Endothelial cell of umbilical vein (primary cell): Measurements from ENCODE around the gene C1orf105. TPM values are rescaled to one million over a fixed set of nuclear protein-coding genes. Genes with fewer than 3 reads are reported as not detected.

Source experiments
- BruUV-seq: library from RNA; stranded (reverse); fragments of 400-500 nt; replicated peaks from 2 replicates; lab custom pipeline; 2021; lab: Mats Ljungman, UMichigan
- CTCF ChIA-PET: fragments of 300-600, 350-600 bp; sonication (Branson Sonifier 250); formaldehyde crosslinking; loops from one replicate; lab custom pipeline; 2021; ENCODE audit warnings: antibody characterized with exemption, inconsistent platforms; lab: Charles Lee
- POLR2A ChIA-PET: fragments of 300-600, 350-600 bp; sonication (Branson Sonifier 250); formaldehyde crosslinking; loops from one replicate; lab custom pipeline; 2021; ENCODE audit warnings: antibody characterized with exemption, inconsistent platforms; lab: Charles Lee
- DNase-seq: peaks from one replicate; pipeline ENCODE4 v3.0.0-alpha.2; 2011; ENCODE audit warnings: low read depth, low spot score
- FAIRE-seq: peaks from 2 replicates; lab custom pipeline; 2011; peaks lifted over from hg19 to GRCh38; lab: Jason Lieb, UNC
- H2AFZ ChIP-seq: 2 replicates; pipeline ENCODE4 v1.6.0; 2012; ENCODE audit warnings: low read depth, low read length, control low read depth, inconsistent platforms
- H3K27ac ChIP-seq: 2 replicates; pipeline ENCODE4 v1.5.1; 2011; ENCODE audit warnings: low read depth, mild to moderate bottlenecking, control low read depth, low read length, moderate library complexity; ENCODE audit not compliant: insufficient read depth
- H3K27me3 ChIP-seq, 2 experiments: 2 replicates each; pipeline versions ENCODE4 v1.6.0 to v1.6.1; 2011; ENCODE audit warnings: low read length in 2 of 2, mixed read lengths in 1 of 2; ENCODE audit not compliant: control insufficient read depth in 2 of 2, insufficient read depth in 2 of 2
- H3K36me3 ChIP-seq, 2 experiments: 2 replicates in 1 of 2; 3 replicates in 1 of 2; pipeline ENCODE4 v1.5.1; 2011; ENCODE audit warnings: low read length in 2 of 2, mild to moderate bottlenecking in 1 of 2, moderate library complexity in 1 of 2; ENCODE audit not compliant: control insufficient read depth in 2 of 2, insufficient read depth in 2 of 2; ENCODE audit errors: extremely low read depth in 1 of 2
- H3K4me1 ChIP-seq: 3 replicates; pipeline ENCODE4 v1.5.1; 2011; ENCODE audit warnings: mild to moderate bottlenecking, low read length; ENCODE audit not compliant: control insufficient read depth, insufficient read depth; ENCODE audit errors: extremely low read depth
- H3K4me2 ChIP-seq: 2 replicates; pipeline ENCODE4 v1.6.1; 2011; ENCODE audit warnings: low read length, control low read depth, mixed read lengths; ENCODE audit not compliant: insufficient read depth
- H3K4me3 ChIP-seq, 3 experiments: fragments of 200-600 bp in 1 of 3; sonication (generic), shearing (Covaris generic) in 1 of 3; replicated peaks in 1 of 3; 2 replicates each; pipeline ENCODE4 v1.5.1; 2011 to 2016; ENCODE audit warnings: control low read depth in 3 of 3, low read length in 3 of 3, mild to moderate bottlenecking in 2 of 3, inconsistent platforms in 1 of 3, low read depth in 1 of 3, moderate library complexity in 1 of 3; ENCODE audit not compliant: insufficient read depth in 1 of 3
- H3K79me2 ChIP-seq: 2 replicates; pipeline ENCODE4 v1.6.0; 2012; ENCODE audit warnings: low read length, inconsistent platforms; ENCODE audit not compliant: control insufficient read depth, insufficient read depth
- H3K9ac ChIP-seq: replicated peaks from 2 replicates; pipeline ENCODE3; 2011; ENCODE audit warnings: low read length, control low read depth; ENCODE audit not compliant: insufficient read depth; ENCODE audit errors: extremely low read depth
- H3K9me1 ChIP-seq: replicated peaks from 3 replicates; pipeline ENCODE4 v1.6.0; 2011; ENCODE audit warnings: mild to moderate bottlenecking, low read length; ENCODE audit not compliant: control insufficient read depth, insufficient read depth; ENCODE audit errors: extremely low read depth
- H3K9me3 ChIP-seq: replicated peaks from 2 replicates; pipeline ENCODE4 v1.5.1; 2012; ENCODE audit warnings: low read length, inconsistent platforms; ENCODE audit not compliant: control insufficient read depth, insufficient read depth
- H4K20me1 ChIP-seq: replicated peaks from 2 replicates; pipeline ENCODE3; 2011; ENCODE audit warnings: mild to moderate bottlenecking, low read length; ENCODE audit not compliant: control insufficient read depth, insufficient read depth; ENCODE audit errors: extremely low read depth
- CTCF ChIP-seq, 2 donors: IDR thresholded peaks; 1 replicate in 1 of 2; 2 replicates in 1 of 2; pipeline ENCODE4 v1.5.1; 2011; ENCODE audit warnings: low read length in 2 of 2, mild to moderate bottlenecking in 2 of 2, moderate library complexity in 2 of 2, control low read depth in 1 of 2, inconsistent platforms in 1 of 2, low read depth in 1 of 2; ENCODE audit not compliant: insufficient read depth in 1 of 2; ENCODE audit errors: extremely low read depth in 1 of 2
- EZH2 ChIP-seq: IDR thresholded peaks from 2 replicates; pipeline ENCODE4 v1.6.1; 2012; ENCODE audit warnings: borderline replicate concordance, low read depth, mild to moderate bottlenecking, moderate library complexity, low read length, inconsistent platforms; ENCODE audit not compliant: severe bottlenecking
- FOS ChIP-seq: IDR thresholded peaks from 2 replicates; pipeline ENCODE4 v1.6.1; 2011; ENCODE audit warnings: mild to moderate bottlenecking, low read length, moderate library complexity, borderline replicate concordance; ENCODE audit not compliant: insufficient read depth
- GATA2 ChIP-seq: IDR thresholded peaks from 2 replicates; pipeline ENCODE4 v1.7.0; 2011; ENCODE audit warnings: low read depth, mild to moderate bottlenecking, moderate library complexity, mixed read lengths, low read length; ENCODE audit not compliant: insufficient read length, insufficient read depth
- JUN ChIP-seq: IDR thresholded peaks from 2 replicates; pipeline ENCODE4 v1.6.1; 2011; ENCODE audit warnings: borderline replicate concordance, low read depth; ENCODE audit not compliant: insufficient read length, insufficient read depth
- MYC ChIP-seq: IDR thresholded peaks from one replicate; pipeline ENCODE4 v1.6.1; 2011; ENCODE audit warnings: mild to moderate bottlenecking, low read depth, low read length
- POLR2A ChIP-seq: IDR thresholded peaks from 2 replicates; pipeline ENCODE4 v1.6.1; 2012; ENCODE audit warnings: low read depth, mild to moderate bottlenecking, control low read depth, low read length
- POLR2AphosphoS5 ChIP-seq: IDR thresholded peaks from 2 replicates; pipeline ENCODE4 v1.6.1; 2012; ENCODE audit warnings: low read depth, mild to moderate bottlenecking, control low read depth, low read length, moderate library complexity; ENCODE audit not compliant: insufficient read depth
- dilution Hi-C: fragments of 300-500 bp; cut with MboI; formaldehyde crosslinking; loops from one replicate; pipeline ENCODE4 v1.15.0; 2019; ENCODE audit warnings: low sequenced_read_pairs; ENCODE audit not compliant: extremely low pct_ligation_motif_present
- intact Hi-C: fragments of 100-400 bp; cut with micrococcal nuclease; formaldehyde crosslinking; loops from one replicate; pipeline ENCODE4 v1.10.0; 2022
- polyA plus RNA-seq, 4 experiments: library from polyadenylated mRNA; depleted of rRNA in 3 of 4; stranded (reverse) in 3 of 4; unstranded in 1 of 4; fragments of >200 nt; gene quantifications; 2 replicates each; pipeline versions ENCODE4 v1.2.1 to v1.2.3, GENCODE V29; 2011 to 2012; ENCODE audit warnings: missing spikeins in 1 of 4
- total RNA-seq: library from RNA; stranded (reverse); gene quantifications from 2 replicates; pipeline ENCODE4 v1.2.3, GENCODE V29; 2021
- TF ChIP-seq, protein P1 (sequence below): IDR thresholded peaks from 2 replicates; pipeline ENCODE4 v1.6.1; 2011; ENCODE audit not compliant: insufficient read depth, insufficient read length

Gene C1orf105
- total and polyA plus RNA-seq, 2 donors (not counting 3 experiments of a cell fraction or from before 2014, with no cell fraction given): not detected

GRCh38 chr1:172484252-172484651 is 63.8 kb downstream of the C1orf105 start:
- H3K4me2 ChIP-seq: no peak overlapping the region
- H3K79me2 ChIP-seq: no peaks in the 10 kb centered on the region
- FAIRE-seq (no peak), DNase-seq (no peak)
- H3K9ac ChIP-seq: no peak overlapping the region
- no peaks in the 10 kb centered on the region for H4K20me1 ChIP-seq
- H3K9me1 ChIP-seq: no peaks in the 10 kb centered on the region
- H3K4me3 ChIP-seq: no peak overlapping the region
- H3K27ac ChIP-seq: no peak overlapping the region
- H2AFZ ChIP-seq: no peak overlapping the region
- dilution Hi-C loops (no loop called here), intact Hi-C loops (no loop called here)
- no peaks in the 10 kb centered on the region for H3K9me3 ChIP-seq
- no peaks in the 10 kb centered on the region for H3K4me1 ChIP-seq
- no TSS peak for BruUV-seq
- CTCF ChIA-PET: interaction anchor here (0.7 kb wide), 1 partner anchor 214 kb away, joined by 4 read pairs; no protein-coding TSS in a partner anchor
- POLR2A ChIA-PET: no interaction called here
- H3K36me3 ChIP-seq: no peaks in the 10 kb centered on the region
- peaks cover 21 to 49% of the 10 kb centered on the region in 2 experiments for H3K27me3 ChIP-seq
- TF ChIP-seq JUN (no peak), POLR2A (no peak), POLR2AphosphoS5 (no peak), CTCF (IDR thresholded peaks at IDR 0.05; ENCODE audit: extremely low read depth in 1 of 2, insufficient read depth in 1 of 2, low read depth in 1 of 2, low read length in 2 of 2) (no peak), MYC (no peak), GATA2 (no peak), FOS (no peak), EZH2 (no peak)
- TF ChIP-seq, protein P1, sequence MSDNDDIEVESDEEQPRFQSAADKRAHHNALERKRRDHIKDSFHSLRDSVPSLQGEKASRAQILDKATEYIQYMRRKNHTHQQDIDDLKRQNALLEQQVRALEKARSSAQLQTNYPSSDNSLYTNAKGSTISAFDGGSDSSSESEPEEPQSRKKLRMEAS: no peak
